NCI-H345 treated with DMSO at 0.1 percent for 48 hours (cell line): ENCODE data around the gene WDR20.
"Not testable (repeated sequence)": the region's sequence is repeated elsewhere in the genome, so short reads cannot be mapped to it uniquely, and the experiment has no call there.

Source experiments
- DNase-seq: peaks from one replicate; lab custom pipeline; 2025; ENCODE audit not compliant: unreplicated experiment; lab: John Stamatoyannopoulos, UW

The WDR20 gene

GRCh38 chr14:102164241-102164641 lies 24.5 kb downstream of the WDR20 start:
- DNase-seq, result no peak

- DNase-seq, result no peak
These were observed 25.3 kb downstream of the WDR20 start for GRCh38 chr14:102164965-102165364.

- no peak for DNase-seq
These were observed 30.4 kb downstream of the WDR20 start for GRCh38 chr14:102170061-102170460.

- DNase-seq, result no peak
These were observed 31.7 kb downstream of the WDR20 start for GRCh38 chr14:102171173-102172020.

- DNase-seq, result not testable (repeated sequence)
These were observed 32.2 kb downstream of the WDR20 start for GRCh38 chr14:102172021-102172272.

- not testable (repeated sequence) for DNase-seq
These were observed 33.0 kb downstream of the WDR20 start for GRCh38 chr14:102172721-102173120.

- DNase-seq, result no peak
These were observed 37.5 kb downstream of the WDR20 start for GRCh38 chr14:102177161-102177560.

GRCh38 chr14:102178806-102179205 lies 39.1 kb downstream of the WDR20 start:
- DNase-seq, result no peak

GRCh38 chr14:102180248-102180998 lies 40.7 kb downstream of the WDR20 start:
- DNase-seq, result no peak

GRCh38 chr14:102181187-102181586 lies 41.5 kb downstream of the WDR20 start:
- DNase-seq, result no peak

- no peak for DNase-seq
These were observed 42.5 kb downstream of the WDR20 start for GRCh38 chr14:102182190-102182589.

GRCh38 chr14:102182936-102183619 lies 43.4 kb downstream of the WDR20 start:
- DNase-seq, result no peak

- no peak for DNase-seq
These were observed 44.2 kb downstream of the WDR20 start for GRCh38 chr14:102183886-102184285.

- DNase-seq, result no peak
These were observed 44.8 kb downstream of the WDR20 start for GRCh38 chr14:102184316-102185035.

- no peak for DNase-seq
These were observed 45.7 kb downstream of the WDR20 start for GRCh38 chr14:102185360-102185759.

- DNase-seq, result no peak
These were observed 47.3 kb downstream of the WDR20 start for GRCh38 chr14:102187044-102187443.

- DNase-seq, result no peak
These were observed 47.9 kb downstream of the WDR20 start for GRCh38 chr14:102187568-102188001.

GRCh38 chr14:102188187-102188586 lies 48.5 kb downstream of the WDR20 start:
- DNase-seq, result no peak

- DNase-seq, result no peak
These were observed 50.2 kb downstream of the WDR20 start for GRCh38 chr14:102189874-102190273.

- no peak for DNase-seq
These were observed 53.3 kb downstream of the WDR20 start for GRCh38 chr14:102192840-102193502.

GRCh38 chr14:102194856-102195255 lies 55.2 kb downstream of the WDR20 start:
- no peak for DNase-seq
